Urothelium cell line (cell line): ENCODE data around the gene UGT2B17.

Source experiments
- DNase-seq: peaks from one replicate; pipeline ENCODE4 v3.0.0; 2011; ENCODE audit warnings: low spot score, mixed read lengths
- FAIRE-seq: peaks from 2 replicates; lab custom pipeline; 2011; peaks lifted over from hg19 to GRCh38; lab: Jason Lieb, UNC

Gene UGT2B17

GRCh38 chr4:68490826-68491457, 85.2 kb downstream of the UGT2B17 start:
- DNase-seq, result no peak

GRCh38 chr4:68489338-68489737, 86.8 kb downstream of the UGT2B17 start:
- no peak for FAIRE-seq
- no peak for DNase-seq

More at GRCh38 chr4:68490826-68491457, 85.2 kb downstream of the UGT2B17 start:
- FAIRE-seq, result no peak
